HEK293 (cell line): ENCODE data around the gene ZBTB21.

Experiments
- CTCF ChIA-PET: fragments of 350-600 bp; formaldehyde crosslinking; extraction: SDS; loops from one replicate; lab custom pipeline; 2021; ENCODE audit warnings: antibody characterized with exemption; lab: Yijun Ruan, JAX
- POLR2A ChIA-PET: fragments of 300-600 bp; formaldehyde crosslinking; extraction: SDS; loops from one replicate; lab custom pipeline; 2020; ENCODE audit warnings: antibody characterized with exemption, inconsistent platforms; lab: Yijun Ruan, JAX
- H3K27ac ChIP-seq: fragments of 200-500 bp; sonication (Bioruptor generic); 2 replicates; pipeline ENCODE4 v1.5.1; 2014; ENCODE audit warnings: low read depth, low read length, control low read depth, inconsistent platforms; ENCODE audit errors: extremely low read depth
- H3K36me3 ChIP-seq, 2 experiments: fragments of 200-500 bp in 1 of 2; sonication (Bioruptor generic) in 1 of 2; 1 replicate in 1 of 2; 2 replicates in 1 of 2; pipeline ENCODE4 v1.5.1; 2014 to 2017; ENCODE audit warnings: inconsistent platforms in 2 of 2, low read length in 2 of 2; ENCODE audit not compliant: control insufficient read depth in 2 of 2, insufficient read depth in 1 of 2
- H3K4me1 ChIP-seq: fragments of 200-500 bp; sonication (Bioruptor generic); 2 replicates; pipeline ENCODE4 v1.5.1; 2014; ENCODE audit warnings: mild to moderate bottlenecking, low read length, inconsistent platforms; ENCODE audit not compliant: control insufficient read depth, insufficient read depth
- H3K4me3 ChIP-seq: 2 replicates; pipeline ENCODE4 v1.5.1; 2011; ENCODE audit warnings: low read depth, mild to moderate bottlenecking, control low read depth, low read length, moderate library complexity
- H3K9me3 ChIP-seq: fragments of 200-500 bp; sonication (Bioruptor generic); 2 replicates; pipeline ENCODE4 v1.5.1; 2014; ENCODE audit warnings: low read depth, low read length, inconsistent platforms; ENCODE audit not compliant: control insufficient read depth, insufficient read depth
- CTCF ChIP-seq: fragments of 450-650 bp; formaldehyde crosslinking; IDR thresholded peaks from 2 replicates; pipeline ENCODE4 v1.5.1; 2016; ENCODE audit warnings: missing biosample characterization, missing genetic modification characterization
- GLI2 ChIP-seq: fragments of 450-650 bp; formaldehyde crosslinking; IDR thresholded peaks from 2 replicates; pipeline ENCODE4; 2017; ENCODE audit warnings: missing biosample characterization, missing genetic modification characterization, low read depth, borderline replicate concordance
- KLF1 ChIP-seq: fragments of 450-650 bp; formaldehyde crosslinking; IDR thresholded peaks from 2 replicates; pipeline ENCODE4 v1.5.1; 2016; ENCODE audit warnings: missing biosample characterization, missing genetic modification characterization
- PBX3 ChIP-seq: sonication (generic); formaldehyde crosslinking; IDR thresholded peaks from 2 replicates; pipeline ENCODE4 v1.8.1; 2022; ENCODE audit warnings: mild to moderate bottlenecking, moderate library complexity, missing genetic modification reagents
- PRDM6 ChIP-seq: fragments of 450-650 bp; formaldehyde crosslinking; IDR thresholded peaks from 2 replicates; pipeline ENCODE4 v1.5.1; 2017; ENCODE audit warnings: missing biosample characterization, missing genetic modification characterization
- SP3 ChIP-seq: fragments of 450-650 bp; formaldehyde crosslinking; IDR thresholded peaks from 2 replicates; pipeline ENCODE4 v1.5.1; 2016; ENCODE audit warnings: missing biosample characterization, missing genetic modification characterization
- ZBTB8A ChIP-seq: fragments of 450-650 bp; formaldehyde crosslinking; IDR thresholded peaks from 2 replicates; pipeline ENCODE4 v1.5.1; 2016; ENCODE audit warnings: missing biosample characterization, missing genetic modification characterization
- ZFP3 ChIP-seq: fragments of 450-650 bp; formaldehyde crosslinking; IDR thresholded peaks from 2 replicates; pipeline ENCODE4 v1.5.1; 2016; ENCODE audit warnings: low read depth, missing biosample characterization, missing genetic modification characterization
- ZNF184 ChIP-seq: fragments of 450-650 bp; IDR thresholded peaks from 2 replicates; pipeline ENCODE4 v1.5.1; 2018; ENCODE audit warnings: missing biosample characterization, mild to moderate bottlenecking, missing genetic modification characterization
- ZNF211 ChIP-seq: fragments of 450-650 bp; formaldehyde crosslinking; IDR thresholded peaks from 2 replicates; pipeline ENCODE4 v1.5.1; 2016; ENCODE audit warnings: low read depth, missing biosample characterization, missing genetic modification characterization
- ZNF366 ChIP-seq: fragments of 450-650 bp; formaldehyde crosslinking; conservative IDR thresholded peaks from 2 replicates; pipeline ENCODE4 v1.5.1; 2016; ENCODE audit warnings: missing biosample characterization, missing genetic modification characterization
- ZNF391 ChIP-seq: fragments of 450-650 bp; formaldehyde crosslinking; IDR thresholded peaks from 2 replicates; pipeline ENCODE4 v1.5.1; 2016; ENCODE audit warnings: low read depth, missing biosample characterization, missing genetic modification characterization, borderline replicate concordance
- ZNF488 ChIP-seq: fragments of 450-650 bp; formaldehyde crosslinking; IDR thresholded peaks from 2 replicates; pipeline ENCODE4 v1.5.1; 2016; ENCODE audit warnings: missing biosample characterization, missing genetic modification characterization
- ZNF530 ChIP-seq: fragments of 450-650 bp; formaldehyde crosslinking; IDR thresholded peaks from 2 replicates; pipeline ENCODE4 v1.5.1; 2016; ENCODE audit warnings: low read depth, missing biosample characterization, missing genetic modification characterization
- ZNF626 ChIP-seq: fragments of 450-650 bp; sonication (Bioruptor Pico); formaldehyde crosslinking; IDR thresholded peaks from 2 replicates; pipeline ENCODE4 v1.5.1; 2018; ENCODE audit warnings: missing biosample characterization, missing genetic modification characterization, inconsistent platforms
- ZNF660 ChIP-seq: fragments of 450-650 bp; IDR thresholded peaks from 2 replicates; pipeline ENCODE4 v1.5.1; 2018; ENCODE audit warnings: missing biosample characterization, mild to moderate bottlenecking, missing genetic modification characterization
- ZNF704 ChIP-seq: fragments of 450-650 bp; formaldehyde crosslinking; IDR thresholded peaks from 2 replicates; pipeline ENCODE4 v1.5.1; 2016; ENCODE audit warnings: missing biosample characterization, missing genetic modification characterization
- ZSCAN4 ChIP-seq: fragments of 450-650 bp; formaldehyde crosslinking; IDR thresholded peaks from 2 replicates; pipeline ENCODE4 v1.5.1; 2017; ENCODE audit warnings: missing biosample characterization, missing genetic modification characterization

Gene ZBTB21

GRCh38 chr21:41976611-41977010, 33.5 kb downstream of the ZBTB21 start:
- Histone ChIP-seq H3K27ac (no peak overlapping the region), H3K4me3 (no peak overlapping the region), H3K36me3 (no peaks in the 10 kb centered on the region), H3K9me3 (no peaks in the 10 kb centered on the region), H3K4me1 (no peaks in the 10 kb centered on the region)
- no peak for TF ChIP-seq ZNF488
- no peak for TF ChIP-seq KLF1 (tag by site-specific recombination)
- TF ChIP-seq SP3 (tag by site-specific recombination) = no peak
- no peak for TF ChIP-seq ZFP3 (tag by site-specific recombination)
- no peak for TF ChIP-seq PRDM6 (tag by site-specific recombination)
- no peak for TF ChIP-seq ZNF211 (tag by site-specific recombination)
- TF ChIP-seq ZNF366 = no peak
- TF ChIP-seq ZNF391 (tag by site-specific recombination) = no peak
- TF ChIP-seq ZNF184 = no peak
- no peak for TF ChIP-seq ZNF660 (tag by site-specific recombination)
- no peak for TF ChIP-seq PBX3 (CRISPR knock-in tag)
- TF ChIP-seq ZBTB8A (tag by site-specific recombination) = no peak
- TF ChIP-seq CTCF = no peak
- TF ChIP-seq ZNF530 = no peak
- no peak for TF ChIP-seq GLI2
- no peak for TF ChIP-seq ZSCAN4
- no peak for TF ChIP-seq ZNF626
- TF ChIP-seq ZNF704 (tag by site-specific recombination) = no peak
- ChIA-PET POLR2A (no interaction called here), CTCF (no interaction called here)
